HepG2 (cell line): Measurements from ENCODE around the gene UBE2G2. TPM values are rescaled to one million over a fixed set of nuclear protein-coding genes. Genes with fewer than 3 reads are reported as not detected.
A peak's percentile ranks its signal among the peaks of the same experiment; 100 is the strongest.

Experiments used
- ATRX ChIP-seq: sonication (generic); formaldehyde crosslinking; IDR thresholded peaks from 2 replicates; pipeline ENCODE4 v1.4.0; 2020; ENCODE audit warnings: missing genetic modification reagents, borderline replicate concordance
- CSRNP1 ChIP-seq: sonication (generic); formaldehyde crosslinking; IDR thresholded peaks from 2 replicates; pipeline ENCODE4 v1.8.1; 2023; ENCODE audit warnings: mild to moderate bottlenecking, missing genetic modification reagents
- GPBP1L1 ChIP-seq: sonication (generic); formaldehyde crosslinking; IDR thresholded peaks from 2 replicates; pipeline ENCODE4 v1.5.0; 2020; ENCODE audit warnings: mild to moderate bottlenecking, missing genetic modification reagents
- KLF16 ChIP-seq, 2 experiments: sonication (generic) in 1 of 2; formaldehyde crosslinking in 1 of 2; IDR thresholded peaks; 2 replicates each; pipeline versions ENCODE4 v1.6.1 to v1.8.0; 2016 to 2023; ENCODE audit warnings: missing genetic modification reagents in 2 of 2, missing compliant biosample characterization in 1 of 2
- MIER3 ChIP-seq: IDR thresholded peaks from 2 replicates; pipeline ENCODE4 v1.6.1; 2016; ENCODE audit warnings: missing compliant biosample characterization, borderline replicate concordance
- NCOA1 ChIP-seq: sonication (generic); formaldehyde crosslinking; IDR thresholded peaks from 2 replicates; pipeline ENCODE4 v1.9.0; 2021; ENCODE audit warnings: missing genetic modification reagents
- NFE2L1 ChIP-seq: sonication (generic); formaldehyde crosslinking; IDR thresholded peaks from 2 replicates; pipeline ENCODE4 v1.4.0; 2020; ENCODE audit warnings: missing genetic modification reagents, mild to moderate bottlenecking, borderline replicate concordance
- NFYC ChIP-seq: IDR thresholded peaks from 2 replicates; pipeline ENCODE4 v1.6.1; 2016; ENCODE audit warnings: missing genetic modification reagents, missing compliant biosample characterization
- SOX6 ChIP-seq, 2 experiments: fragments of 450-650 bp in 1 of 2; sonication (generic) in 1 of 2; formaldehyde crosslinking in 1 of 2; IDR thresholded peaks; 2 replicates each; pipeline versions ENCODE4 v1.4.0 to v1.6.1; 2017 to 2020; ENCODE audit warnings: antibody characterized with exemption in 1 of 2, mild to moderate bottlenecking in 1 of 2, missing genetic modification reagents in 1 of 2
- SPEN ChIP-seq: sonication (generic); formaldehyde crosslinking; IDR thresholded peaks from 2 replicates; pipeline ENCODE4 v1.5.1; 2020; ENCODE audit warnings: low read depth, mild to moderate bottlenecking, missing genetic modification reagents
- SRSF9 ChIP-seq: fragments of 200-400 bp; formaldehyde crosslinking; IDR thresholded peaks from 2 replicates; pipeline ENCODE4 v1.6.1; 2018; ENCODE audit warnings: borderline replicate concordance, mild to moderate bottlenecking, low read depth, low read length; ENCODE audit not compliant: insufficient read depth, poor library complexity, severe bottlenecking
- ZFAT ChIP-seq: sonication (generic); formaldehyde crosslinking; conservative IDR thresholded peaks from 2 replicates; pipeline ENCODE4 v1.8.1; 2023; ENCODE audit warnings: missing genetic modification reagents, inconsistent platforms
- ZHX2 ChIP-seq, 2 experiments: sonication (generic) in 1 of 2; formaldehyde crosslinking in 1 of 2; IDR thresholded peaks; 2 replicates each; pipeline versions ENCODE4 v1.6.1 to v1.9.0; 2014 to 2022; ENCODE audit warnings: antibody characterized with exemption in 1 of 2, borderline replicate concordance in 1 of 2, inconsistent platforms in 1 of 2, low read depth in 1 of 2, missing genetic modification reagents in 1 of 2
- ZNF10 ChIP-seq: sonication (generic); formaldehyde crosslinking; IDR thresholded peaks from 2 replicates; pipeline ENCODE4 v1.4.0; 2020; ENCODE audit warnings: mild to moderate bottlenecking, low read depth, missing genetic modification reagents, borderline replicate concordance
- ZNF224 ChIP-seq: sonication (generic); formaldehyde crosslinking; IDR thresholded peaks from 2 replicates; pipeline ENCODE4 v1.5.0; 2020; ENCODE audit warnings: mild to moderate bottlenecking, missing genetic modification reagents
- ZNF331 ChIP-seq: sonication (generic); formaldehyde crosslinking; IDR thresholded peaks from 2 replicates; pipeline ENCODE4 v1.4.0; 2020; ENCODE audit warnings: missing genetic modification reagents
- ZNF367 ChIP-seq: sonication (generic); formaldehyde crosslinking; IDR thresholded peaks from 2 replicates; pipeline ENCODE4 v1.4.0; 2020; ENCODE audit warnings: missing genetic modification reagents, borderline replicate concordance
- ZNF773 ChIP-seq: sonication (generic); formaldehyde crosslinking; IDR thresholded peaks from 2 replicates; pipeline ENCODE4 v1.4.0; 2020; ENCODE audit warnings: missing genetic modification reagents, borderline replicate concordance
- ZNF775 ChIP-seq: sonication (generic); formaldehyde crosslinking; IDR thresholded peaks from 2 replicates; pipeline ENCODE4 v1.4.0; 2020; ENCODE audit warnings: missing genetic modification reagents, mild to moderate bottlenecking, moderate library complexity, borderline replicate concordance
- polyA plus RNA-seq, 8 experiments: library from polyadenylated mRNA; depleted of rRNA in 3 of 8; stranded (reverse) in 7 of 8; unstranded in 1 of 8; fragments of >200 nt; fragmentation: Illumina TruSeq in 4 of 8; extraction: Trizol in 4 of 8; gene quantifications; 2 replicates each; pipeline versions ENCODE4 v1.2.1 to v1.2.3, GENCODE V29; 2011 to 2016; ENCODE audit warnings: low read depth in 4 of 8, missing spikeins in 1 of 8, mixed read lengths in 1 of 8; ENCODE audit not compliant: insufficient read depth in 1 of 8
- total RNA-seq, 5 experiments: library from RNA; depleted of rRNA; stranded (reverse); fragments of >200 nt; fragmentation: Illumina TruSeq; extraction: Trizol; gene quantifications; 2 replicates each; pipeline ENCODE4 v1.2.3, GENCODE V29; 2016; ENCODE audit warnings: low read depth in 1 of 5

Gene UBE2G2
- total and polyA plus RNA-seq, 2 of the 13 experiments (the other 11 are each of a cell fraction or from before 2014, with no cell fraction given), result 55.4 to 92.0 TPM

- TF ChIP-seq SPEN (peak; percentile 87), ZFAT (no peak), ATRX (no peak), GPBP1L1 (no peak), ZNF331 (CRISPR knock-in tag) (peak; percentile 58; the same call in 1 of the 2 replicates), NFYC (CRISPR knock-in tag) (peak; percentile 33; the same call in 1 of the 2 replicates), KLF16 (CRISPR knock-in tag; IDR thresholded peaks at IDR 0.05) (peak in 1 of 2 experiments; percentile 66; a peak in 1 of 4 replicates), ZNF224 (no peak), SRSF9 (no peak), ZNF367 (CRISPR knock-in tag) (no peak), CSRNP1 (CRISPR knock-in tag) (0 out of 2 replicates have a peak, but pooled peaks have one; percentile 25), NCOA1 (CRISPR knock-in tag) (no peak), ZNF10 (CRISPR knock-in tag) (no peak), SOX6 (IDR thresholded peaks at IDR 0.05) (no peak), SOX6 (CRISPR knock-in tag; IDR thresholded peaks at IDR 0.05) (no peak), NFE2L1 (no peak), ZHX2 (IDR thresholded peaks at IDR 0.05; ENCODE audit: low read depth) (no peak), ZHX2 (CRISPR knock-in tag; IDR thresholded peaks at IDR 0.05; ENCODE audit: borderline replicate concordance) (no peak), ZNF775 (CRISPR knock-in tag) (no peak), MIER3 (no peak), ZNF773 (CRISPR knock-in tag) (no peak)
Measured at GRCh38 chr21:44801468-44802395, at the start of gene UBE2G2 (continued).
